GM20000 (cell line): Measurements from ENCODE around the gene SSBP2.

Source experiments
- DNase-seq: peaks from one replicate; pipeline ENCODE4 v3.0.0; 2012; ENCODE audit warnings: low spot score
- TF ChIP-seq, protein P1 (sequence below): IDR thresholded peaks from 2 replicates; pipeline ENCODE4 v1.5.1; 2012; ENCODE audit warnings: mild to moderate bottlenecking, control low read depth; ENCODE audit errors: extremely low read depth, missing control alignments

SSBP2 gene

DNA sequence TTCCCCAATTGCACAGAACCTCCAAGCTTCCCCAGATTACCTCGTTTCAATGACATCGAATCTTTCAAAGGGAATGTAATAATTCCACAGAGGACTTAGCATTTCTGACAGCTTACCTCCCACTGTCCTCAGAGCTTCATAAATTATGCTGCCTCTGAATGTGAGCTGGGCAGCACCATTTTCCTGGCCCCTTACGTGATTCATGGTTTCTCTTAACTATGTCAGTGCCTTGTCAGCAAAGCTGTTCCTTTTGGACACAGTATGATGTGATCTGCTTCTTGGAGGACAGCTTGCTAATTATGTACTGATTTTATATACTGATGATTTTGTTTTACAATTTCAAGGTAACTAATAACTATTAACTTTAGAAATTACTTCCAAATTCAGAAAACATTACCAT is 27.7 kb upstream of the SSBP2 start:
- TF ChIP-seq, protein P1, sequence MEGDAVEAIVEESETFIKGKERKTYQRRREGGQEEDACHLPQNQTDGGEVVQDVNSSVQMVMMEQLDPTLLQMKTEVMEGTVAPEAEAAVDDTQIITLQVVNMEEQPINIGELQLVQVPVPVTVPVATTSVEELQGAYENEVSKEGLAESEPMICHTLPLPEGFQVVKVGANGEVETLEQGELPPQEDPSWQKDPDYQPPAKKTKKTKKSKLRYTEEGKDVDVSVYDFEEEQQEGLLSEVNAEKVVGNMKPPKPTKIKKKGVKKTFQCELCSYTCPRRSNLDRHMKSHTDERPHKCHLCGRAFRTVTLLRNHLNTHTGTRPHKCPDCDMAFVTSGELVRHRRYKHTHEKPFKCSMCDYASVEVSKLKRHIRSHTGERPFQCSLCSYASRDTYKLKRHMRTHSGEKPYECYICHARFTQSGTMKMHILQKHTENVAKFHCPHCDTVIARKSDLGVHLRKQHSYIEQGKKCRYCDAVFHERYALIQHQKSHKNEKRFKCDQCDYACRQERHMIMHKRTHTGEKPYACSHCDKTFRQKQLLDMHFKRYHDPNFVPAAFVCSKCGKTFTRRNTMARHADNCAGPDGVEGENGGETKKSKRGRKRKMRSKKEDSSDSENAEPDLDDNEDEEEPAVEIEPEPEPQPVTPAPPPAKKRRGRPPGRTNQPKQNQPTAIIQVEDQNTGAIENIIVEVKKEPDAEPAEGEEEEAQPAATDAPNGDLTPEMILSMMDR, result no peak
- no peak for DNase-seq

DNA sequence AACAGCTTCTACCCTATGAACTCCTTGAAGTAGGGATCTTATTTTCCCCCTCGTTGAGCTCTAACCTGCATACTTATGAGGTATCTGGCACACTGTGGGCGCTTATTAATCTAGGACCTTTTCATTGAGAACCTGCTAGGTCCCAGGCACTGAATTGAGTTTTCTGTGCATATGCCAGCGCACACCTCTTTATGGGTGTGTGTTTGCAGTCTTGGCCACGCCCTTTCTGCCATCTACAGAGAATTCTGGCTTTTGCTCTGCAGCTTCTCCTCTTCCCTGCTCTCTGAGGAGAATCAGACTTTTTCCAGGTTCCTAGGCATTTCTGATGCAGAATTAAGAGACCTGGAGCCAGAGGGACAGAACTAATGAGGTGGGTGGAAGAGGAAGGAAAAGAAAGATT is 25.4 kb upstream of the SSBP2 start:
- DNase-seq, result no peak
- TF ChIP-seq, protein P1, result no peak

DNA sequence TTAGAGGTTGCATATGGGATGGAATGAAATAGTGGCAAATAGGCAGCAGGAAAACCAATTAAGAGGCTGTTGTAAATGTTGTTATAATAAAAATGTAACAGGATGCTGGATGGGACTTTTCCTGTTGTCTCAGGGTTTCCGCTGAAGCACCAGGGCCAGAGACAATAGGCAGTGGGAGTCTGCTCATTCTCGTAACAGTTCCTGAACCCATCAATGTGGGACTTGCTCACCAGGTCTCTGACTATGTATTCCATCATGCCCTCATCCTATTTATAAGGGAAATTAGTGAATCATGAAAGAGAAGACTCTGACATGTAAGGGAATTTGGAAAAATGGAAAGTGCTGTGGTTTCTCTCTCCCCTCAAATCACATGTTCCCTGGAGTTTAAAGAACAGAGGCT is 23.5 kb upstream of the SSBP2 start:
- DNase-seq, result no peak
- TF ChIP-seq, protein P1, result no peak

DNA sequence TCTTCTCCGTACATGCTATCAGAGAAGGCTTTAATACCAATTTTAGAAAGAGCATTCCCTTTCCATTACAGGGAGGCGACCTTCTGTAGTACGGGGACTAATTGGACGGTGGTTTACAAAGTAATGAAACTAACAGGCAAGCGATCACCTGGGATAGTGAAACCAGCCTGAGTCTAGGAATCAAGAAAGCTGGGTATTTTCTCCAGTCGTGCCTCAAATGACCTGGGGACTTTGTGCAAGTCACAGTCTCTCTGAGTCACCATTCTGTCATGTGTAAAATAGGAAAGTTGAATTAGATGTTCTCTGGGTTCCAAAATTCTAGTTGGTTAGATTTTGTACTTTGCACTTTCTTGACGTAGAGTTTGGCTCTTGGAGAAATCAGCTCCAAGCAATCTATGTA is 22.7 kb upstream of the SSBP2 start:
- TF ChIP-seq, protein P1, result no peak
- no peak for DNase-seq

DNA sequence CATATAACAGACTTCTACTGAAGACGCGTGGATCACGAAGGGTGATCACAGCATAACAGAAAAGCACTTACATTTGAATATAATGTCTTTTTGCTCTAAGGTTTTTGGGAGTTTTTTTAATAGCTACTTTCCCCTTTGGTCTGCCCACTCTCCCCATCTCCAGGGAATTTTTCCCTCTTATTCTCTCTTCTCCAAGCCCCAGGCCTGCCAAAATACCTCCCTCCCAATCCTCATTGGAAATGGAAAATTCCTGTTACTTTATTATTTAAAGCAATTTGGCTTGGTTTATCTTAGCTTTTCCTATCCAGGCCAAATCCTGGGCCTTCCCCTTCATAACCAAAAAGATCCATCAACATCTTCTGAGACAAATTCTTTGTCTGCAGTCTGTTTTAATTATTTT is 22.3 kb upstream of the SSBP2 start:
- TF ChIP-seq, protein P1, result no peak
- no peak for DNase-seq

DNA sequence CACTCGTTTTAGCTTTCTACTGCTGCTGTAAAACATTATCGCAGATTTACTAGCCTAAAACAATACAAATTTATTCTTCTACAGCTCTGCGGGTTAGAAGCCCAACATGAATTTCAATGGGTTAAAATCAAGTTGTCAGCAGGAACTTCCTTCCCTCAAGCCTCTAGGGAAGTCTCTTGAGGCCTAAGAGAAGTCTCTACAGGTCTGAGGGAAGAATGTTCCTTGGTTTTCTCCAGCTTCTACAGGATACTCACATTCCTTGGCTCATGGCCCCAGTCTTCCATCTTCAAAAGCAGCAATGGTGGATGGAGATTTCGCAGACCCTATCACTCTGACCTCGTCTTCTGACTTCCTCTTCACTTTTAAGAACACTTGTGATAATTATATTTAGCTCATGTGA is 21.6 kb upstream of the SSBP2 start:
- TF ChIP-seq, protein P1, result no peak
- no peak for DNase-seq

DNA sequence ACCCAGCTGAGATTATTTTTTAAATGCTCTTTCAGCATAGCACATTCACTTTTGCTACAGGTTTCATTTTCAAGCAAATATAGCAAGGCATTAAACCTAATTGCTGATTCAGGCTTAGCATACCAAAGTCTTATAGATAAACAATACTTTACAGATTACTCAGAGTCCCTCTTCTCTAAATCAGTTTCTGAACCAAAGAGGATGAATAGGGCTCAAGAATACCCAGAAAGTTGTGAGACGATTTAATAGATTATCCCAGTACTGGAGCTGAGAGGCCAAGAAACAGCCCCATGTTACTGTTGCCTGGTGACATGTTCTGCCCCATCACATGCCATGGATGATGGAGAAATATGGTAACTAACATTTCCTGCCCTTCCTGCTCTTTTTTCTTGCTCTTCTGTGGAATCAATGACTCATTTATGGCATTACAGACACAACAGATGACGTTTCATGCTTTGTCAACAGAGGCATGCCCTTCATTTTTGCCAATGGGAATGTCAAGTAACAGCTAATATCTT is 18.1 kb upstream of the SSBP2 start:
- no peak for DNase-seq
- TF ChIP-seq, protein P1, result no peak
